GM19463 (cell line): Measurements from ENCODE around the gene BABAM2.
"Not testable (repeated sequence)": the region's sequence is repeated elsewhere in the genome, so short reads cannot be mapped to it uniquely, and the experiment has no call there.

Experiments used
- ATAC-seq: cut with Tn5 transposase; IDR thresholded peaks from one replicate; pipeline ENCODE4 v1.9.1; 2021; ENCODE audit warnings: mild to moderate bottlenecking, moderate library complexity; ENCODE audit not compliant: unreplicated experiment

Gene BABAM2

DNA sequence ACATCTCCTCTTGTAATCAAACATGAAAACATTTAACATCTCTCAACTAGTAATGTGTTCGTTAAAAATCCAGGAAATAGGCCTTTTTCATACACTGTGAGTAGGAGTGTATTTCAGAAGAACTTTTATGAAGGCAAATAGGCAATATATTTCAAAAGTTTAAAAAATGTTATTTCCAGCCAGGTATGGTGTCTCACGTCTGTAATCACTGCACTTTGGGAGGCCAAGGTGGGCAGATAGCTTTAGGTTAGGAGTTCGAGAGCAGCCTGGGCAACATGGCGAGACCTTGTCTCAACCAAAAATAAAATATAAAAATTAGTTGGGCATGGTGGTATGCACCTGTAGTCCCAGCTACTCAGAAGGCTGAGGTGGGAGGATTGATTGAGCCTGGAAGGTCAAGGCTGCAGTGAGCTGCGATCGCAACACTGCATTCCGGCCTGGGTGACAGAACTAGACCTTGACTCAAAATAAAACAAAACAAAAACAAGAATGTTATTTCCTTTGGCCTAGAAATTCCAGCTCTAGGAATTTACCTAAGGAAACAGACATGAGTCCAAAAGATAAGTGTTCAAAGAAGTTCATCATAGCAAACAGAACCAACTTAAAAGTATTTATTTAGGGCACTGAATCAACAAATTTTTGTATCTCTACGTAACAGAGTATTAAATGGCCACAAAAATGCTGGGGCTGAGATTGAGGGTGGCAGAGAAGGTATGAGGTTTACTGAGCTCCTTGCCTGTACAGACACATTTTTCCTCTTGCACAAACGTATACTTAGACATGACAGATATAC is 15.2 kb upstream of the BABAM2 start:
- ATAC-seq = no peak

GRCh38 chr2:27878825-27879224 is 11.7 kb upstream of the BABAM2 start:
- ATAC-seq = no peak

DNA sequence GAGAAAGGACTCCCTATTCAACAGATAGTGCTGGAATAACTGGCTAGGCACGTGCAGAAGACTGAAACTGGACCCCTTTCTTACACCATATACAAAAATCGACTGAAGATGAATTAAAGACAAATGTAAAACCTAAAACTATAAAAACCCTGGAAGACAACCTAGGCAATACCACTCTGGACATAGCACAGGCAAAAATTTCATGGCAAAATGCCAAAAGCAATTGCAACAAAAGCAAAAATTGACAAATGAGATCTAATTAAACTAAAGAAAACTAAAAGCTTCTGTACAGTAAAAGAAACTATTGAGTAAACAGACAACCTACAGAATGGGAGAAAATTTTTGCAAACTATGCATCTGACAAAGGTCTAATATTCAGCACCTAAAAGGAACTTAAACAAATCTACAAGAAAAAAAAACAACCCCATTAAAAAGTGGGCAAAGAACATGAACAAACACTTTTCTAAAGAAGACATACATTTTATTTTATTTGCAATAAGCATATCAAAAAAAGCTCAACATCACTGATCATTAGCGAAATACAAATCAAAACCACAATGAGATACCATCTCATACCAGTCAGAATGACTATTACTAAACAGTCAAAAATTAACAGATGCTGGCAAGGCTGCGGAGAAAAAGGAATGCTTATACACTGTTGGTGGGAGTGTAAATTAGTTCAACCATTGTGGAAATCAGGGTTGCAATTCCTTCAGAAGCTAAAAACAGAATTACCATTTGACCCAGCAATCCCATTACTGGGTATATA is 8.5 kb upstream of the BABAM2 start:
- ATAC-seq = not testable (repeated sequence)

DNA sequence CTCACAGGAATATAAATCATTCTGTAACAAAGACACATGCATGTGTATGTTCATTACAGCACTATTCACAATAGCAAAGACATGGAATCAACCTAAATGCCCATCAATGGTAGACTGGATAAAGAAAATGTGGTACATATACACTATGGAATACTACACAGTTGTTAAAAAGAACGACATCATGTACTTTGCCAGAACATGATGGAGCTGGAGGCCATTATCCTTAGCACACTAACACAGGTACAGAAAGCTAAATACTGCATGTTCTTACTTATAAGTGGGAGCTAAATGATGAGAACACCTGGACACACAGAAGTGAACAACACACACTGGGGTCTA is 8.0 kb upstream of the BABAM2 start:
- not testable (repeated sequence) for ATAC-seq

DNA sequence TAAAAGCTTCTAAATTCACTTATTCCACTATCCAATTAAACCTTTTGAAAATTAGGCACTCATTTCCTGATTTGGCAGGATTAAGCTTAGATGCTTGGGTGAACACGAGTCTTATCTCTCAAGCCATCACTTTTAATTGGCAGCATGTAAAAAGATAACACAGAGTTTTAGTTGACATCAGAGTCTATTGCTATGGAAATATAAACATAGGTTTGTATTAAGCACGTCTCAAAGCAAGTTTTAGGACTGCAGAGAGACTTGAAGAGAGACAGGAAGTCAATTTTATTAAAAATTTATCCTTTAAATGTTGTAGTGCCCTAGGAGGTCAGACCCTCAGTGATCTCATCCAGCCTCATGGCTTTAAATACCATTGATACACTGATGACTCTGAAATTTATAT is 5.9 kb upstream of the BABAM2 start:
- no peak for ATAC-seq

GRCh38 chr2:27885234-27885633 is 5.3 kb upstream of the BABAM2 start:
- ATAC-seq = no peak

GRCh38 chr2:27885661-27886060 is 4.9 kb upstream of the BABAM2 start:
- no peak for ATAC-seq

DNA sequence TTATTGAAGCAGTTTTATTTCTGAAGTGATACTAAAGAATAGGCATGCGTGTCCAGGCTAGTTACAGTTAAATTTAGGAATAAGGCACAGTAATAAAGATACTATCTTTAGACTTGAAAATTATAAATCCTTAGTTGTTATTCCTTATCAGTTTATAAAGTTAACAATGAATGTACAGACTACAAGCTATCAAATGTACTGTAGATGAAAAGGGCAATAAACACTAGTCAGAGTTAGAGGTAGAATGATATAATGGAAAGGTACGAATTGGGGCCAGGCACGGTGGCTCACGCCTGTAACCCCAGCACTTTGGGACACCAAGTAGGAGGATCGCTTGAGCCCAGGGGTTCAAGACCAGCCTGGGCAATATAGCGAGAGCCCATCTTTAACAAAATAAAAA is 4.2 kb upstream of the BABAM2 start:
- no peak for ATAC-seq

GRCh38 chr2:27887111-27887510 is 3.4 kb upstream of the BABAM2 start:
- no peak for ATAC-seq

GRCh38 chr2:27887830-27888229 is 2.7 kb upstream of the BABAM2 start:
- no peak for ATAC-seq

DNA sequence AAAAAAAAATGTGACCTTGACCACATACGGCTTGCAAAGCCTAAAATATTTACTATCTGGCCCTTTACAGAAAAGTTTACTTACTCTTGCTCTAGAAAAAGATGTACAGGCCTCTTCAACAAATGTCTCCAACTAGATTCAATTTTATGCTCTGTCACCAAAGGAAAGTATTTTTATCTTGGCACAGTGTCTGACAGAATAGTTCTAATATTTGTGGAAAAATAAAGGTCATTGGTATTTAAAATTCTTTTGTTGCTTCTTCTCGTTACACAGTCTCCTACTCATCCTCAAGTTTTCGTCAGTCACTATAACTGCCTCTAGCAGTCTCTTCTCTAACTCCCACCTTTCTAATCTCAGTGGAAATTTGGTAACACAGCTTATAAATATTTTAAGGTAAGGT is 1.7 kb upstream of the BABAM2 start:
- no peak for ATAC-seq

- no peak for ATAC-seq
Observed at GRCh38 chr2:27889774-27890145, 769 bp upstream of the BABAM2 start.

GRCh38 chr2:27890924-27891672 is 569 bp downstream of the BABAM2 start:
- ATAC-seq = peak; percentile 15

DNA sequence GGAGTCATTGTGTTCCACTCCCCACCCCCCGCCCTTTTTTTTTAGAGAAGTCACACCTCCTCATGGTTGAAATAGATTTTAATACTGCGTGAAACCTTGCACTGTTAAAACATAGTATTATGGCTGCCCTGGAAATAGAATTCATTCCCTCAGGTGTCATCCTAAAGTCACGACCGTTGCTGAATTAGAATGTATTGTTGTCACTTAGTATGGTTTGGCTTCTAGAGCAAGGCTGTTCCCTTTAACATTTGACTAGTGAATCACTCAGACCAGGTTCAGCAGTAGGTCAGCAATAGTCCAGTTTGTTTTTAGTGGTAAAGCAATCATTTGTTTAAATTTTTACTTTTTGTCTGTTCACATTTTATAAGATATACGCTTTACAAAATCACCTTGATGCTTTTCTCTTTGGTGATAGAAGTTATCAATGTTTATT is 1.2 kb downstream of the BABAM2 start:
- no peak for ATAC-seq

- no peak for ATAC-seq
Observed at GRCh38 chr2:27893006-27893405, 2.5 kb downstream of the BABAM2 start.

GRCh38 chr2:27897717-27898116 is 7.2 kb downstream of the BABAM2 start:
- ATAC-seq = no peak

DNA sequence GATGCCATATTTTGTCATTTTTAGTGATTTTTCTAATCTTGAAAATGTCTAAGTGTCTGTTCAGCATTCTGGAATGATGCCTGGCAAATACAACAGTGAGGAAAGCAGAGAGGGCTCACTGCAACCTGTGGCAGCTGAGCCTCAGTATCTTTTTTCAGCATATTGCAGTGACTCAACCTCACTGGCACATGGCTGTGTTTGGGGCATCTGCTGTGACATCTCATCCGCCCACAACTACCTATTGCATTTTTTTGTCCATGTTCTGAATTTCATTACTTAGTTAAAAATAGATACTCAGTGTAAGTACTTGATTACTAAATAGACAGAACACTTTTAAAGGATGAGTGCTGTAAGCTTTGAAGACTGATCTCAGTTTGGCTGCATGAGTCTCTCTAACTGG is 10.7 kb downstream of the BABAM2 start:
- ATAC-seq = no peak

GRCh38 chr2:27902098-27902497 is 11.6 kb downstream of the BABAM2 start:
- ATAC-seq = no peak

DNA sequence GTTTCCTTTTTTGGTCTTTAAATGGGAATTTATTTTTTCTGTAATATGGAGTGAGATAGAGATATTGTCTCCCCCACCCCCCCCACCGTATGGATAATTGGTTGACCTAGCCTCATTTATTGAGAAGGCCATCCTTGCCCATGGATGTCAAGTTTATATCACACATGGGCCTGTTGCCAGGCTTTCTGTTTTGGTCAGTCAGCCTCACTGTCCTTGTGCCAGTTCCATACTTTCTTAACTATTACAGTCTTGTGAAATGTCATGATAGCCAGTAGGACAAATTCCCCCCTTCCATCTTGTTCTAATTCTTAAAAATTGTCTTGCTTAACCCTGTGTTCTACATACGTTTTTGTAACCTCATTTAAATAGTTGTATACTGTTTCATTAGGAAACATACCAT is 12.5 kb downstream of the BABAM2 start:
- ATAC-seq = no peak

- ATAC-seq = no peak
Observed at GRCh38 chr2:27903649-27904404, 13.3 kb downstream of the BABAM2 start.

DNA sequence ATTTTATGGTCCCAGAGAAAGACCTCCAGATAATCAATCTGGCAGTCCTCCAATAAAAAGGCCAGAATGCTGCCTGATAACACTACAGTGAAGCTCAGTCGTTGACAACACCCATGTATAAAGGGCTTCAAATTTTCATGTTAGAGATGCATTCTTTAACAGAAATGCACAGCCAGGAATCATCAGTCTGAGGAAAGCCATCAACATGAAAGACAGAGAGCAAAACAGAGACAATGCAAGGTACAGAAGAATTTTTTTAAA is 13.8 kb downstream of the BABAM2 start:
- no peak for ATAC-seq
